AG08395 (cell line): ENCODE measurements around the gene LIAS.
"Not testable (repeated sequence)": the region's sequence is repeated elsewhere in the genome, so short reads cannot be mapped to it uniquely, and the experiment has no call there.

ENCODE experiments used
- DNase-seq: peaks from one replicate; pipeline ENCODE4 v3.0.0; 2012; ENCODE audit warnings: mixed read lengths, low spot score

Gene LIAS

GRCh38 chr4:39497909-39498726, 39.3 kb downstream of the LIAS start:
- no peak for DNase-seq

- DNase-seq = no peak
Measured at GRCh38 chr4:39498727-39499020, 39.8 kb downstream of the LIAS start.

- DNase-seq = peak; percentile 79
Measured at GRCh38 chr4:39502019-39502663, 43.3 kb downstream of the LIAS start.

GRCh38 chr4:39502664-39503035, 43.8 kb downstream of the LIAS start:
- DNase-seq = not testable (repeated sequence)

- DNase-seq = no peak
Measured at GRCh38 chr4:39504538-39504937, 45.7 kb downstream of the LIAS start.

- no peak for DNase-seq
Measured at GRCh38 chr4:39505581-39505980, 46.7 kb downstream of the LIAS start.

- DNase-seq = no peak
Measured at GRCh38 chr4:39510348-39510929, 51.6 kb downstream of the LIAS start.

GRCh38 chr4:39514266-39514665, 55.4 kb downstream of the LIAS start:
- DNase-seq = not testable (repeated sequence)

- no peak for DNase-seq
Measured at GRCh38 chr4:39514888-39515401, 56.1 kb downstream of the LIAS start.

- not testable (repeated sequence) for DNase-seq
Measured at GRCh38 chr4:39515669-39516401, 57.0 kb downstream of the LIAS start.

GRCh38 chr4:39516407-39516966, 57.6 kb downstream of the LIAS start:
- DNase-seq = no peak

- DNase-seq = no peak
Measured at GRCh38 chr4:39518484-39518883, 59.6 kb downstream of the LIAS start.

- peak; percentile 70 for DNase-seq
Measured at GRCh38 chr4:39521253-39521919, 62.5 kb downstream of the LIAS start.

- DNase-seq = no peak
Measured at GRCh38 chr4:39522068-39522467, 63.2 kb downstream of the LIAS start.

GRCh38 chr4:39524161-39524957, 65.5 kb downstream of the LIAS start:
- no peak for DNase-seq

- DNase-seq = no peak
Measured at GRCh38 chr4:39525822-39526690, 67.2 kb downstream of the LIAS start.

- DNase-seq = no peak
Measured at GRCh38 chr4:39526765-39527295, 68.0 kb downstream of the LIAS start.

- DNase-seq = peak; percentile 98
Measured at GRCh38 chr4:39527296-39528060, 68.6 kb downstream of the LIAS start, which contains the start of gene UGDH. Gene UGDH (minus strand): TSS chr4:39527439. CDS start chr4:39521512, 5,927 bp downstream.

GRCh38 chr4:39528061-39528465, 69.2 kb downstream of the LIAS start:
- DNase-seq = peak; percentile 89
